Subcutaneous adipose tissue (tissue), 4 donors: ENCODE measurements around the gene KLK7. TPM values are rescaled to one million over a fixed set of nuclear protein-coding genes. Genes with fewer than 3 reads are reported as not detected.

Source experiments
- CTCF ChIP-seq: fragments of 450-650 bp; IDR thresholded peaks from one replicate; pipeline ENCODE4 v1.5.1; 2016; ENCODE audit warnings: low read depth, mild to moderate bottlenecking, control low read depth, antibody characterized with exemption, moderate library complexity
- total RNA-seq, 4 donors: library from RNA; depleted of rRNA; stranded (reverse); fragments of >200 nt; gene quantifications; one replicate each; pipeline ENCODE4 v1.1.0, GENCODE V29; 2016

The KLK7 gene
- total RNA-seq, 4 donors from 2014 or later = 1.5 TPM; not detected in 3

- no peak for TF ChIP-seq CTCF
Measured at GRCh38 chr19:51002089-51002532, 18.4 kb upstream of the KLK7 start.

- TF ChIP-seq CTCF = no peak
Measured at GRCh38 chr19:51001515-51001914, 17.8 kb upstream of the KLK7 start, which contains the start of gene KLK8. Gene KLK8 (minus strand): TSS chr19:51001604. CDS start chr19:51001167, 437 bp downstream.

GRCh38 chr19:51000981-51001380, 17.3 kb upstream of the KLK7 start:
- TF ChIP-seq CTCF = no peak

- no peak for TF ChIP-seq CTCF
Measured at GRCh38 chr19:51000426-51000825, 16.7 kb upstream of the KLK7 start.

GRCh38 chr19:50998686-50999085, 15.0 kb upstream of the KLK7 start:
- no peak for TF ChIP-seq CTCF

- TF ChIP-seq CTCF = no peak
Measured at GRCh38 chr19:50998061-50998460, 14.3 kb upstream of the KLK7 start.

GRCh38 chr19:50994129-50994528, 10.4 kb upstream of the KLK7 start:
- no peak for TF ChIP-seq CTCF
